IMR-90 (cell line): ENCODE results near the gene SP140L.

Experiments
- CEBPB ChIP-seq: IDR thresholded peaks from 2 replicates; pipeline ENCODE4 v1.6.1; 2012; ENCODE audit warnings: low read depth, low read length, improper control_type of control experiment
- CHD1 ChIP-seq: IDR thresholded peaks from 2 replicates; pipeline ENCODE4 v1.6.1; 2012; ENCODE audit warnings: low read depth, low read length, improper control_type of control experiment
- FOS ChIP-seq: fragments of 150-350 bp; IDR thresholded peaks from 2 replicates; pipeline ENCODE4 v1.6.1; 2016; ENCODE audit warnings: low read depth, low read length
- MXI1 ChIP-seq: IDR thresholded peaks from 2 replicates; pipeline ENCODE4 v1.6.1; 2012; ENCODE audit warnings: low read depth, mild to moderate bottlenecking, low read length, moderate library complexity, borderline replicate concordance
- NFE2L2 ChIP-seq: fragments of 150-350 bp; IDR thresholded peaks from 2 replicates; pipeline ENCODE4 v1.6.1; 2016; ENCODE audit warnings: low read depth, mild to moderate bottlenecking, low read length
- POLR2A ChIP-seq: IDR thresholded peaks from 2 replicates; pipeline ENCODE4 v1.6.1; 2012; ENCODE audit warnings: mild to moderate bottlenecking, low read depth, low read length
- RAD21 ChIP-seq: IDR thresholded peaks from 2 replicates; pipeline ENCODE4 v1.6.1; 2012; ENCODE audit warnings: low read length, improper control_type of control experiment
- RCOR1 ChIP-seq: IDR thresholded peaks from 2 replicates; pipeline ENCODE4 v1.6.1; 2012; ENCODE audit warnings: mild to moderate bottlenecking, low read length, improper control_type of control experiment; ENCODE audit not compliant: insufficient replicate concordance
- RFX5 ChIP-seq: IDR thresholded peaks from 2 replicates; pipeline ENCODE4 v1.8.0; 2012; ENCODE audit warnings: low read depth, mild to moderate bottlenecking, low read length, moderate library complexity
- SMC3 ChIP-seq: fragments of 150-350 bp; IDR thresholded peaks from 2 replicates; pipeline ENCODE4 v1.6.1; 2016; ENCODE audit warnings: low read depth, mild to moderate bottlenecking, antibody characterized with exemption, low read length, moderate library complexity
- TF ChIP-seq, protein P1 (sequence below): conservative IDR thresholded peaks from 2 replicates; pipeline ENCODE4 v1.5.1; 2012; ENCODE audit warnings: mild to moderate bottlenecking, low read depth, low read length, improper control_type of control experiment
- TF ChIP-seq, protein P2 (sequence below): fragments of 150-350 bp; IDR thresholded peaks from 2 replicates; pipeline ENCODE4 v1.6.1; 2017; ENCODE audit warnings: mild to moderate bottlenecking, antibody characterized with exemption, low read length, low read depth
- TF ChIP-seq, protein P3 (sequence below): fragments of 150-350 bp; IDR thresholded peaks from 2 replicates; pipeline ENCODE4 v1.6.1; 2016; ENCODE audit warnings: low read depth, mild to moderate bottlenecking, low read length, moderate library complexity, borderline replicate concordance

DNA sequence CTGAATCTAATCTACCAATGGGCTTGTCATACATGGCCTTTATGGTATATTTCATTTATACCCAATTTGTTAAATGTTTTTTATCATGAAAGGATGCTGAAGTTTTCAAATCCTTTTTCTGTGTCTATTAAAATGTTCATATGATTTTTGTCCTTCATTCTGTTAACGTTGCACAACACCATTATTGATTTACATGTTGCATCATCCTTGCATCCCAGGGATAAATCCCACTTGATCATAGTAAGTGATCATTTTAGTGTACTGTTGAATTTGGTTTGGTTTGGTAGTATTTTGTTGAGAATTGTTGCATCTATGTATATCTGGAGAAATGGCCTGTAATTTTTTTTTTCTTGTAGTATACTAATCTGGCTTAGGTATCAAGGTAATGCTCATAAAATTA, 98.4 kb downstream of the SP140L start:
- TF ChIP-seq FOS (no peak), POLR2A (no peak), CHD1 (no peak), NFE2L2 (no peak), RCOR1 (no peak), MXI1 (no peak), RAD21 (no peak), SMC3 (no peak), RFX5 (no peak), CEBPB (peak; percentile 86)
- TF ChIP-seq, protein P1, sequence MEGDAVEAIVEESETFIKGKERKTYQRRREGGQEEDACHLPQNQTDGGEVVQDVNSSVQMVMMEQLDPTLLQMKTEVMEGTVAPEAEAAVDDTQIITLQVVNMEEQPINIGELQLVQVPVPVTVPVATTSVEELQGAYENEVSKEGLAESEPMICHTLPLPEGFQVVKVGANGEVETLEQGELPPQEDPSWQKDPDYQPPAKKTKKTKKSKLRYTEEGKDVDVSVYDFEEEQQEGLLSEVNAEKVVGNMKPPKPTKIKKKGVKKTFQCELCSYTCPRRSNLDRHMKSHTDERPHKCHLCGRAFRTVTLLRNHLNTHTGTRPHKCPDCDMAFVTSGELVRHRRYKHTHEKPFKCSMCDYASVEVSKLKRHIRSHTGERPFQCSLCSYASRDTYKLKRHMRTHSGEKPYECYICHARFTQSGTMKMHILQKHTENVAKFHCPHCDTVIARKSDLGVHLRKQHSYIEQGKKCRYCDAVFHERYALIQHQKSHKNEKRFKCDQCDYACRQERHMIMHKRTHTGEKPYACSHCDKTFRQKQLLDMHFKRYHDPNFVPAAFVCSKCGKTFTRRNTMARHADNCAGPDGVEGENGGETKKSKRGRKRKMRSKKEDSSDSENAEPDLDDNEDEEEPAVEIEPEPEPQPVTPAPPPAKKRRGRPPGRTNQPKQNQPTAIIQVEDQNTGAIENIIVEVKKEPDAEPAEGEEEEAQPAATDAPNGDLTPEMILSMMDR = no peak
- TF ChIP-seq, protein P2, sequence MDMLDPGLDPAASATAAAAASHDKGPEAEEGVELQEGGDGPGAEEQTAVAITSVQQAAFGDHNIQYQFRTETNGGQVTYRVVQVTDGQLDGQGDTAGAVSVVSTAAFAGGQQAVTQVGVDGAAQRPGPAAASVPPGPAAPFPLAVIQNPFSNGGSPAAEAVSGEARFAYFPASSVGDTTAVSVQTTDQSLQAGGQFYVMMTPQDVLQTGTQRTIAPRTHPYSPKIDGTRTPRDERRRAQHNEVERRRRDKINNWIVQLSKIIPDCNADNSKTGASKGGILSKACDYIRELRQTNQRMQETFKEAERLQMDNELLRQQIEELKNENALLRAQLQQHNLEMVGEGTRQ = no peak
- TF ChIP-seq, protein P3, sequence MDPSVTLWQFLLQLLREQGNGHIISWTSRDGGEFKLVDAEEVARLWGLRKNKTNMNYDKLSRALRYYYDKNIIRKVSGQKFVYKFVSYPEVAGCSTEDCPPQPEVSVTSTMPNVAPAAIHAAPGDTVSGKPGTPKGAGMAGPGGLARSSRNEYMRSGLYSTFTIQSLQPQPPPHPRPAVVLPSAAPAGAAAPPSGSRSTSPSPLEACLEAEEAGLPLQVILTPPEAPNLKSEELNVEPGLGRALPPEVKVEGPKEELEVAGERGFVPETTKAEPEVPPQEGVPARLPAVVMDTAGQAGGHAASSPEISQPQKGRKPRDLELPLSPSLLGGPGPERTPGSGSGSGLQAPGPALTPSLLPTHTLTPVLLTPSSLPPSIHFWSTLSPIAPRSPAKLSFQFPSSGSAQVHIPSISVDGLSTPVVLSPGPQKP = no peak
